ENCODE data around the gene SPATA9. TPM values are rescaled to one million over a fixed set of nuclear protein-coding genes. Genes with fewer than 3 reads are reported as not detected.

Gene SPATA9
- total RNA-seq, 2 experiments from 2014 or later: not detected

DNA sequence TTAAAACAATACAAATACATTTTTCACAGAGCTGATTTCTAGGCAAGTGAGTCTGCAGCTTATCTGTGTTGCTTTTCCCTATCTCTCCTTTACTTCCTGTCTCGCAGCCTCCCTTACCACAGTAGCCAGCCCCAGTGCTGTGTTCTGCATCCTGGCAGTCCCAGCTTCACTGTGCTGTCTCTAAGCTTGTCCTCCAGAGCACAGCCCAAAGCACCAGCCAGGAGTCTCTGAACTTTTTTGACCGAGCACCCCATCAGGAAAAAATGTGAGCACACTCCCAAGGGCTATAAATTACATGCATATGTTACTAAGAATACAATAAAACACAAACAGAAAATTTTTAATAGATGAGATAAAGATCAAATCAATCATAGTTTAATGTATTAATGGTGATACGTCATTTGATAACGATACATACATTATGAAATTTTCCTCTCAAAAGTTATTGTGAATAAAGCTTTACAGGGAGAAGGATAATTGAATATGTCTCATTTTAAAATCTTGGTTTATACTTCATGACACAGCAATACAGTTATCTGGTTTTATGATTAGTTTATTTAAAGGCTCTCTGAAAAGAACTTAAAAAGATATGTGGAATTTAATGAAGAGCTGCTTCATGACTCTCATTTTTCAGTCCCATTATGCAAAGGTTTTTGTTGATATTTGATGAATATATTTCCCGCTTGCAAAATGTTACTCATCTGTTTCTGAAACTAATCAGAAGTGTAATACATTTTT, 41.0 kb upstream of the SPATA9 start:
- no peaks in the 10 kb centered on the region for H3K36me3 ChIP-seq (ENCODE audit: insufficient read depth, low read length)
- peaks cover 14% of the 10 kb centered on the region for H3K4me1 ChIP-seq (ENCODE audit: insufficient read depth, low read length, poor library complexity, severe bottlenecking)
- TF ChIP-seq, protein P1, sequence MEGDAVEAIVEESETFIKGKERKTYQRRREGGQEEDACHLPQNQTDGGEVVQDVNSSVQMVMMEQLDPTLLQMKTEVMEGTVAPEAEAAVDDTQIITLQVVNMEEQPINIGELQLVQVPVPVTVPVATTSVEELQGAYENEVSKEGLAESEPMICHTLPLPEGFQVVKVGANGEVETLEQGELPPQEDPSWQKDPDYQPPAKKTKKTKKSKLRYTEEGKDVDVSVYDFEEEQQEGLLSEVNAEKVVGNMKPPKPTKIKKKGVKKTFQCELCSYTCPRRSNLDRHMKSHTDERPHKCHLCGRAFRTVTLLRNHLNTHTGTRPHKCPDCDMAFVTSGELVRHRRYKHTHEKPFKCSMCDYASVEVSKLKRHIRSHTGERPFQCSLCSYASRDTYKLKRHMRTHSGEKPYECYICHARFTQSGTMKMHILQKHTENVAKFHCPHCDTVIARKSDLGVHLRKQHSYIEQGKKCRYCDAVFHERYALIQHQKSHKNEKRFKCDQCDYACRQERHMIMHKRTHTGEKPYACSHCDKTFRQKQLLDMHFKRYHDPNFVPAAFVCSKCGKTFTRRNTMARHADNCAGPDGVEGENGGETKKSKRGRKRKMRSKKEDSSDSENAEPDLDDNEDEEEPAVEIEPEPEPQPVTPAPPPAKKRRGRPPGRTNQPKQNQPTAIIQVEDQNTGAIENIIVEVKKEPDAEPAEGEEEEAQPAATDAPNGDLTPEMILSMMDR (conservative IDR thresholded peaks at IDR 0.05; ENCODE audit: low read length): no peak
- no peak for TF ChIP-seq EZH2phosphoT487 (IDR thresholded peaks at IDR 0.05; ENCODE audit: borderline replicate concordance, low read depth, low read length)
- intact Hi-C loops (cut with micrococcal nuclease; ENCODE audit: unreplicated experiment): no loop called here
- ChIA-PET POLR2A (interaction anchor here (0.6 to 1.2 kb wide), 7 partner anchors 11 to 747 kb away, joined by 3 to 4 read pairs (median 3); no protein-coding TSS in a partner anchor), CTCF (ENCODE audit: unreplicated experiment) (no interaction called here)
- no peaks in the 10 kb centered on the region for H4K20me1 ChIP-seq (ENCODE audit: insufficient read depth, low read length)
- no peak overlapping the region for H2AFZ ChIP-seq (ENCODE audit: low read length)
- H3K9me3 ChIP-seq (ENCODE audit: low read length): no peaks in the 10 kb centered on the region
- no TSS peak for BruUV-seq (replicated peaks)
- H3K79me2 ChIP-seq (ENCODE audit: insufficient read depth, low read depth, low read length): no peaks in the 10 kb centered on the region
- no peak overlapping the region for H3K4me2 ChIP-seq (ENCODE audit: low read length)
- no peak for DNase-seq (ENCODE audit: low spot score)
- no peak overlapping the region for H3K27ac ChIP-seq (ENCODE audit: low read depth, low read length, poor library complexity, severe bottlenecking)
- H3K9me2 ChIP-seq (ENCODE audit: insufficient read depth, low read length): no peaks in the 10 kb centered on the region
- H3K4me3 ChIP-seq (ENCODE audit: low read depth, low read length, poor library complexity, severe bottlenecking): no peak overlapping the region

DNA sequence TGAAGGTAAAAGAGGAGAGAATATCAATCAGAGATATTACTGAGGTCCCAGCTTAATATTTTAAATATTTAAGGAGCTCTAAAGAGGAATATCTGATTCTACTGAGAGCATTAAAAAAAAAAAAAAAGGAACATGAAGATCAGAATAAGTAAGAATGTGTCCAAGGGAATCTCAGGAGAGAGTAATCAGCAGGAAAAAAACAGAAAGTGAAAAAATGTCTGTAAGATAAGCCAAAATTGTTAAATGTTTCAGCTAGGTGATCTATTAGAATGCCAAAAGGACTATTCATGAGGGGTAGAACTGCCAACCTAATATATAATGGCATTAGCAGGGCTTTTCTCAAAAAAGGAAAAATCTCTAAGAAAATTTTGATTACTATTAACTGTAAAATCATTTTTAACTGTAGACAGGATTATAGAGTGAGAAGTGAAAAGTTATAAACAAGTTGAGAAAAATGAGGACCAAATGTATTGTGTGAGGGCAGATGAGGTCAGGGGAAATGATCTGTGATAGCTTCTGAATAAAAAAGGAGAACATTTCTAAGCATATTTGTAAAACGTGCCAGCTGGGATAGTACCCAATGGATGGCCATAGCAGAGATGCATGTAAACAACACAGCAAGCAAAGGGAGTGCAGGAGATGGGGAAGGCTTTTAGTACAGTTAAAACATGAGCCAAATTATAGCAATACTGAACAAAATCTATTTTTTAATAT, 38.9 kb upstream of the SPATA9 start:
- Histone ChIP-seq H3K79me2 (ENCODE audit: insufficient read depth, low read depth, low read length) (no peaks in the 10 kb centered on the region), H3K36me3 (ENCODE audit: insufficient read depth, low read length) (no peaks in the 10 kb centered on the region), H3K27ac (ENCODE audit: low read depth, low read length, poor library complexity, severe bottlenecking) (no peak overlapping the region), H3K4me1 (ENCODE audit: insufficient read depth, low read length, poor library complexity, severe bottlenecking) (peaks cover 12% of the 10 kb centered on the region), H3K9me3 (ENCODE audit: low read length) (no peaks in the 10 kb centered on the region), H3K4me3 (ENCODE audit: low read depth, low read length, poor library complexity, severe bottlenecking) (no peak overlapping the region), H4K20me1 (ENCODE audit: insufficient read depth, low read length) (no peaks in the 10 kb centered on the region), H3K4me2 (ENCODE audit: low read length) (no peak overlapping the region), H2AFZ (ENCODE audit: low read length) (no peak overlapping the region), H3K9me2 (ENCODE audit: insufficient read depth, low read length) (no peaks in the 10 kb centered on the region)
- TF ChIP-seq EZH2phosphoT487 (IDR thresholded peaks at IDR 0.05; ENCODE audit: borderline replicate concordance, low read depth, low read length): no peak
- TF ChIP-seq, protein P1 (conservative IDR thresholded peaks at IDR 0.05; ENCODE audit: low read length): no peak
- no TSS peak for BruUV-seq (replicated peaks)
- ChIA-PET POLR2A (interaction anchor here (0.6 to 0.7 kb wide), 5 partner anchors 12 to 350 kb away, joined by 3 to 4 read pairs (median 4); no protein-coding TSS in a partner anchor), CTCF (ENCODE audit: unreplicated experiment) (no interaction called here)
- intact Hi-C loops (cut with micrococcal nuclease; ENCODE audit: unreplicated experiment): no loop called here
- DNase-seq (ENCODE audit: low spot score): no peak
